Measurements from ENCODE around the gene KERA.

DNA sequence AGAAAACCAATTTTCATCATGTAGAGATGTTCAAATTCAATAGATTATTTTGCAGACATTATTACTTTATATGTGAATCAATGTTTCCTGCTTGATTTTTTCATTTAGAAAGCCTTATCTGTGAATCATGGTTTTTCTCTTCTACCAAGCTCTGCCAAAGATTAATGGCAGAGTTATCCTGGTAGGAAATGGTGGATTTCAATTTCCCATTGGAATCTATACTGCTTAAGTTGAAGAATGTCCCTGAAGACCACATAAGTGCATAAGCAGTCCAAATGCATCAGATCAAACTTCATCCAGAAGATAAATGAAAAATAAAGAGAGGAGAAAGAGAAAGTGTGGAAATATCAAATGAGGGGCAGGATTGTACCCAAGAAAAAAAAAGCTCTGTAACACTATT is 48.5 kb upstream of the KERA start:
- TF ChIP-seq, protein P1, sequence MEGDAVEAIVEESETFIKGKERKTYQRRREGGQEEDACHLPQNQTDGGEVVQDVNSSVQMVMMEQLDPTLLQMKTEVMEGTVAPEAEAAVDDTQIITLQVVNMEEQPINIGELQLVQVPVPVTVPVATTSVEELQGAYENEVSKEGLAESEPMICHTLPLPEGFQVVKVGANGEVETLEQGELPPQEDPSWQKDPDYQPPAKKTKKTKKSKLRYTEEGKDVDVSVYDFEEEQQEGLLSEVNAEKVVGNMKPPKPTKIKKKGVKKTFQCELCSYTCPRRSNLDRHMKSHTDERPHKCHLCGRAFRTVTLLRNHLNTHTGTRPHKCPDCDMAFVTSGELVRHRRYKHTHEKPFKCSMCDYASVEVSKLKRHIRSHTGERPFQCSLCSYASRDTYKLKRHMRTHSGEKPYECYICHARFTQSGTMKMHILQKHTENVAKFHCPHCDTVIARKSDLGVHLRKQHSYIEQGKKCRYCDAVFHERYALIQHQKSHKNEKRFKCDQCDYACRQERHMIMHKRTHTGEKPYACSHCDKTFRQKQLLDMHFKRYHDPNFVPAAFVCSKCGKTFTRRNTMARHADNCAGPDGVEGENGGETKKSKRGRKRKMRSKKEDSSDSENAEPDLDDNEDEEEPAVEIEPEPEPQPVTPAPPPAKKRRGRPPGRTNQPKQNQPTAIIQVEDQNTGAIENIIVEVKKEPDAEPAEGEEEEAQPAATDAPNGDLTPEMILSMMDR (IDR thresholded peaks at IDR 0.05) = no peak
- TF ChIP-seq EP300 (IDR thresholded peaks at IDR 0.05; ENCODE audit: low read depth) (no peak), POLR2AphosphoS5 (IDR thresholded peaks at IDR 0.05) (no peak)
